ENCODE data around the gene NHLRC4.

NHLRC4 gene

DNA sequence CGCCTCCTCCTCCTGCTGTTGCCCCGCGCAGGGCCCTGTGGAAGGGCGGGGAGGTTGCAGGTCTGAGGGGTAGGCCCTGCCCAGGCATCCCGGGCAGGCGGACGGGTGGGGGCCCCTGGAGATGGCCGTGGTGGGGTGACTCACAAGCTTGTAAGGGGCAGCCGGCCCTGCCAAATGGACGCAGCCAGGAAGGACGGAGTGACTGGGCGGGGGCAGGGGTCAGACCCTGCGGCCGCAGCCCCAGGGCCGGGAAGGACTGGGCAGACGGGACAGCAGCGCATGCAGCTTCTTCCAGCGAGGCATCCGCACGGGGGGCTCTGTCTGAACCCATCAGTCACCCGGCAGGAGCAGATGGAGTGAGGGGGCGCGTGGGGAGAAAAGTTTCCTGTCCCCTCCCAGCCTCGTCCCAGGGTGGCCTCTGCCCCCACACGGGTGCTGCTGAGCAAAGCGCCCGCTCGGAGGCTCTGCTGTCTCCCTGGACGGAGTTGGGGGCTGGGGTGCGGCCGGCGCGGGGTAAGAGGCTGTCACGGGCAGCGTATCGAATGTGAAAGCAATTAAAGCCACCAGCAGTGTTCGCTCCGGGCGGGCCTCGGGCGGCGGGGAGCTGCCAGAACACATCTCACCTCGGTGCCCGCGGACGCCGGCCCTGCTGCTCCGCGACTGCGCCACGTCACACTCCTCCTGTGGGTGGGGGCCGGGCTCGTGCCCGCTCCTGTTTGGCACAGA is 12.0 kb upstream of the NHLRC4 start:
- DNase-seq = no peak

- no peak for DNase-seq
Observed at GRCh38 chr16:555528-556473, 11.0 kb upstream of the NHLRC4 start.

DNA sequence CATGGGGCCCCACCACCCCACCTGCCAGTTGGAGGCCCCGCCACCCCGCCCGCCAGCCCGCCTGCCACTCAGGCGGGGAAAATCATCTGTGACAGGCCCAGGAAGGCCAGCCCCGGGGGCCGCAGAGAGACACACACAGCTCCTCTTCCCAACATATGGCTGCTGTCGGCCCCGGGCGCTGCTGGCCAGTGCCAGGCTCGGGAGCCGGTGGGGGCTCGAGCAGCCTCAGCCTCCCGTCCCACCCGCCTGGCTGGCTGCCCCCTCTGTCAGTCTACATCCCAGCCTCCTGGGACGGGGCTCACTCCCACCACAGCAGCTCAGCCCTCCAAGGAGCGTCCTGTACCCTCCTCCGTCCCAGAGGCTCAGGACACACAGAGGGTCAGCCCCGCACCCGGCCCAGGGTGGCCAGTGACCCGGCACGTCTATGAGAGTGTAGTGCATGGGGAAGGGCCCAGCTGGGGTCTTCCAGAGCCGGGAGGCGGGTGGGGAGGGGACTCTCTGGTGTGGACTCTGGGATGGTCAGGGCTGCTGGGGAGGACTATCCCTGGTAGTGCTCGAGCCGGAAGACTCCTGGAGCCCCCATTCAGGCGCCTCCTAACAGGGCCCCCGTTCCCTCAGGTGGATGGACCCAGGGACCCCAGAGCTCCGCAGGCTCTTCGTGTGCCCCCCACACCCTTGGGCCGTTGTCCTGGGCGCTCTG is 10.2 kb upstream of the NHLRC4 start:
- no peak for DNase-seq

GRCh38 chr16:557463-558297 is 9.1 kb upstream of the NHLRC4 start:
- no peak for DNase-seq

- DNase-seq = no peak
Observed at GRCh38 chr16:558298-559020, 8.3 kb upstream of the NHLRC4 start.

DNA sequence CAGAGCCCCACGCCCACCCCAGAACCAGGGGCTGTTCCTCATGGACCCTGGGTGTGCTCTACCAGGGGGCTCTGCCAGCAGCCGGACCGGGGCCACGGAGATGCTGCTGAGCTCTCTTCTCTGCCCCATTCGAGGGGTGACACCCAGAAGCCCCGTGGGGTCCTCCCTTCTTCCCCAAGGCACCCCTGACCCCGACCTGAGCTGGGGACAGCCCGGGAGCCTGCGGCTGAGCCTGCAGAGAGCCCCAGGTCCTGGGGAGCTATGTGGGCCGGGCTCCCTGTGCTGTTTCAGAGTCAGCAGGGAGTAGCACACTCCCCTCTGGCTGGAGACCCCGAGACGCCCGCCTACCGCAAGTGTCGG is 7.8 kb upstream of the NHLRC4 start:
- DNase-seq = no peak

- DNase-seq = no peak
Observed at GRCh38 chr16:559411-560203, 7.2 kb upstream of the NHLRC4 start.

DNA sequence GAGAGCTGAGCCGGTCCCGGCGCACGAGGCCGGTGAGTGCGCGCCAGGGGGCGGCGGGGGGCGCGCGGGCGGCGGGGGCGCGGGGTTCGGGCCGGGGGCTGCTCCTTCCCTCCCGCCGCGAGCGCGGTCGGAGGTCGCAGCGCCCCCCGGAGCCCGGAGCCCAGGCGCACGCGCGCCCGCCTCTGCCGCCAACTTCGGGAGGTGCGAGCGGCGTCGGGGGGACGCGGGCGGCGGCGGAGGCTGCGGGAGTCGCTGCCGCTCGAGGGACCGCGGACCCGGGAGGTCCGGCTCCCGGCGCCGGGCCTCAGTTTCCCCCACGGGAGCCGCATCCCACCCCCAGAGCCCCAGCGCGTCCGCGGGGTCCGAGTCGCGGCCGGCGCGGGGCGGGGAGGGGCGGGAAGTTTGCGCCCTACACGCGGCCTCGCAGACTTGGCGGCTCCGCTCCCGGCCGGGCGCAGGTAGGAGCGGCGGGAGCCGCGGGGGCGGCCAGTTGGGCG is 6.6 kb upstream of the NHLRC4 start, which contains the start of gene PRR35:
Gene PRR35, plus strand, starts transcription at position 191 of the 497 bp plus-strand sequence. CDS start 2,901 bp downstream, outside the sequence.
- no peak for DNase-seq

DNA sequence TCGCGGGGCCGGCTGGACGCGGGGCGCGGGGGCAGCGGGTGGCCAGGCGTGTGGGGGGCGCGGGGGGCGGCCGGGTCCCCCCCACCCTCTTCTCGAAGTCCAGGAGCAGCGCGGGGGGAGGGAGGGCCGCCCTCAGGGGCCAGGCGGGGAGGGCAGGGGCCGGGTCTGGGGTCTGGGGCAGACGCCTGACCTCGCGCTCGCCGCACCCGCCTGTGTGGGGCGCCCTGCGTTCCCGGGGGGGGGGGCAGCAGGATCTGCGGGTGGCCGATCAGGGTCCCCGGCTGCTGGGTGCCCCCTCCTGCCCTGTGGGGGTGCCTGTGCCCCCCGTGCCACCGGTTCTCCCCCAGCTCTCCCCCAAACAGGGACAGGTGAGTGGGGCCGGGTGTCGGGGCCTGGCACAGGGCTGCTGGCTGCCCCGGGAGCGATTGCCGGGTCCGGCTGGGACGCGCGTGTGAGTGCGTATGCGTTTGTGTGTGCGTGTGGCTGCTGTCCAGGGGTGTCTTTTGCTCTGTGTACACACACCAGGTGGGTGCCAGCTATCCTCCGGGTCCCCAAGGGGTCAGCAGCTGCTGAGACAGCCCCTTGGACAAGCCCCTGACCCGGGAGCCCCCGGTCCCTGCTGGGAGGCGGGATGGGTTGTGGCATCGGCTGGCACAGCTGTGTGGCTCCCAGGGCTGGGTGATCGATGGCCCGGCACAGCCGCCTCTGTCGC is 5.9 kb upstream of the NHLRC4 start:
- DNase-seq = no peak

- no peak for DNase-seq
Observed at GRCh38 chr16:561413-561794, 5.4 kb upstream of the NHLRC4 start.

DNA sequence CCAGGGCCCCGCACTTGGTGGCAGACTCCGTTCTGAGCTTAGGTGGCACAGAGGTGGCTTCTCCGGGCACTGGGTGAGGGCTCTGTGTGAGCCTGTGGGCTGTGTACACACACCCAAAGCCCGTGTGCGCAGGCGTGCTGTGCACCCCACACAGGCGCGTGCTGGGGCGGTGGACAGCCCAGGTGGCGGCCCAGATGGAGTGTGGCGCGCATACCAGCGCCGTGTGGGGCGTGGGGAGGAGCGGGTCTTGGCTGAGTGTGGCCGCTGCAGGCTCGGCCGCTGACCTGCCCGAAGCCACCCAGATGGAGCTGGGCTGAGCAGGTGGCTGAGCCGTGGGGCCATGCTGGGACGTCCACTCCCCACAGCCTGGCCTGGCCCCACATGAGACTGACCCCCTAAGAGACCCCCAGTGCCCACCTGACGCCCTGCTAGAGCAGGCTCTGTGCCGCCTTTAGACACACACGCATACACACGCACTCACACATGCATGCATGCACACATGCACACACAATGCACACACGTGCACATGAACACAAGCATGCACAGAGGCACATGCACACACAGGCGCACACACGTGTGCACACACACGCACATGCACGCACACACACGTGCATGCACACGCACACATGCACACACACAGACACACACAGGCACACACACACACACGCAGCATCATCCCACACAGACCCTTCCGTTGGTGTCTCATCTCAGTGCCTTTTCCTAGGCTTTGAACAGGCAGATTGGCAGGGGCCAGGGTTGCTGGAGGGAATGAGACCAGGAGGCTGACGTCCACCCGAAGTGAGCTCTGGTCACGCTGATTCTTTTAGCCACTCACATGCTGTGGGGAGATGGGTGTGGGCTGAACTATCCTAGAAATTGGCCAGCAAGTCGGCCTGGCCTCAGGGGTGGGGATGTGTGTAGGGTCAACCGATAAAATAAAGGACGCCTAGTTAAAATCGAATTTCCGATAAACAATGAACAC is 4.6 kb upstream of the NHLRC4 start:
- DNase-seq = no peak

DNA sequence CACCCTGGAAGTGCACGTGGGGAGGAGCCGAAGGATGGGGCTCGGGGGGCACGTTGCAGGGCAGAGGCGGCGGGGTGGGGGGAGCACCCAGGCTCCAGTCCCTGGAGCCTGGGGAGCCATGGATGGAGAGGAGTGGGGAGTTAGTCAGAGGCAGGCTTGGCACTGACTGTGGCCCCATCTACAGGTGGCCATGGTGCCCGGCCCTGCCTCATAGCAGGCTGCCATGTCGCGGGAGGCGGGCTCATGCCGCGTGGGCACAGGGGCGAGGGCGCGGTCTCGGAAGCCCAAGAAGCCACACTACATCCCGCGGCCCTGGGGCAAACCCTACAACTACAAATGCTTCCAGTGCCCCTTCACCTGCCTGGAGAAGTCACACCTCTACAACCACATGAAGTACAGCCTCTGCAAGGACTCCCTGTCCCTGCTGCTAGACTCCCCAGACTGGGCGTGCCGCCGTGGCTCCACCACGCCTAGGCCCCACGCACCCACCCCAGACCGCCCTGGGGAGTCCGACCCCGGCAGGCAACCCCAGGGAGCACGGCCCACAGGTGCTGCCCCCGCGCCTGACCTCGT is 3.6 kb upstream of the NHLRC4 start:
- DNase-seq = no peak

DNA sequence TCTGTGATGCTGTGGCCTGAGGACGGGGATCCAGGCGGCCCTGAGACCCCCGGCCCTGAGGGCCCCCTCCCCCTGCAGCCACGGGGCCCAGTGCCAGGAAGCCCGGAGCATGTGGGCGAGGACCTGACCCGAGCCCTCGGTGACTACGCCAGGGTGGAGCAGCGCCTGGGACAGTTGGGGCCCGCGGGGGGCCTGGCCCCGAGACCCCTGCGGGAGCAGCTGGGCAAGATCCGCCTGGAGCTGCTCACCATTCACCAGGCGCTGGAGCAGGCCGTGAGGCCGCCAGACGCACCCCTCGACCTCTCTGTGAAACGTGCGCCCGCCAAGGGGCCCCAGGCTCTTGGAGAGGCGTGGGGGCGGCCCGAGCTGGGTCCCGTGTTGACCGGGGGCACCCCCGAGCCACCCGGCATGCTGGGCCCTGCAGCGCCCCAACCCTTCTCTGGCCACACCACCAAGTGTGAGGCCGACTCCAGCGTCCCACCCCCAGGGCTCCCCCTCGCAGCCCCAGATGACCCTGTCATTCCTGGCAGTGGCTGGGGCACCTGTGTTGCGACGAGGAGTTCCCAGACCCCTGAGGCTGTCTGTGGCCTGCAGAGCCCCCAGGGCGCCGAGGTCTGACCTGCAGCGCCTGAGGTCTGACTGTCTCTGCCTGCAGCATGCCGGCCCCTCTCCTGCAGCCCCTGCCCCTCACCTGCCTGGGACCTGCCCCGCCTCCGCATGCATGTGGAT is 2.0 kb upstream of the NHLRC4 start:
- DNase-seq = no peak

DNA sequence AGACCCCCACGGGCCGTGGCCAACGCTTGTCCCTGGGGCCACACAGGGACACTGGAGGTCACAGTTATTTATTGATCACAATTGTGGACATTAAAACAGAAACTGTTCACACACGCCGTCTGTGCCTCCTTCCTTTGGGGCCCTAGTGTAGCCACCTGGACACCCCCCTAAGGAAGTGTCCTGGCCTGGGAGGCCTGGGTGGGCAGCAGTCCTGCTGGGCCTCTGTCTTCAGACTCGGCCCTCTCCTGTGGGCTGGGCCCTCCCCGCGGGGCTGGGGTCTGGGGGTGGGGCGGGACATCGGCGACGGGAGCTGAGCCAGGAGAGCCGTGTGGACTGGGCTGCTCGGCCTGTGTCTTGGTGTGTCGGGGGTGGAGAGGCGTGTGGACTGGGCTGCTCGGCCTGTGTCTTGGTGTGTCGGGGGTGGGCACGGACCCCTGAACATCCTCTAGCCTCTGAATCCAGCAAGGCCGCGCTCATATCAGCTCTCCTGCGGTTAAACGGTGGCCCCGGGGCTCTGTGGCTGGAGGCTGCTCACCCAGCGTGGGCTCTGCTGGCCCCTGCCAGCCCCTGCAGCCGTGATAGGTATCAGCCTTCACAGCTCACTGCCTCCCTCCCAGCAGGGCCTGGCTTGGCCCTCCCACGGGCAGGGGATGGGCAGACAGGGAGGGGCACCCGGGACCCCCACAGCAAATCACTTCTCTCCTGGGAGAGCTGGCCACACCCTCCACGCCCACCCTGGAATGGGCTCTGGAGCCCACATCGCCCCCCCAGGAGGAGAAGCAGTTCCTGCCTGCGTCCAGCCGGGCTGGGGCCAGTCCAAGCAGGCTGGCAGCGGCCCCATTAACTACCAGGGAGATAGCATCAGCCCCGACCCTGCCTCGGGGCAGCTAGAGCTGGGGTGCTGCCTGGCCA is 1.1 kb upstream of the NHLRC4 start:
- no peak for DNase-seq

GRCh38 chr16:567373-568256 is 810 bp downstream of the NHLRC4 start:
- DNase-seq = no peak

Data from femur (tissue), 1 donor.